Measurements from ENCODE around the gene BSG.

BSG gene

GRCh38 chr19:540867-541637 lies 31.3 kb upstream of the BSG start:
- no peak for DNase-seq (ENCODE audit: low read depth)

- DNase-seq (ENCODE audit: low read depth) = no peak
These were observed 30.7 kb upstream of the BSG start for GRCh38 chr19:541699-542098.

GRCh38 chr19:542173-542866 lies 30.1 kb upstream of the BSG start:
- no peak for DNase-seq (ENCODE audit: low read depth)

- no peak for DNase-seq (ENCODE audit: low read depth)
These were observed 28.3 kb upstream of the BSG start, which contains the start of gene GZMM for GRCh38 chr19:543910-544608. TSS of gene GZMM (plus strand) at chr19:544053. CDS start at chr19:544072, 19 bp downstream.

GRCh38 chr19:547117-547516 lies 25.3 kb upstream of the BSG start:
- no peak for DNase-seq (ENCODE audit: low read depth)

- no peak for DNase-seq (ENCODE audit: low read depth)
These were observed 24.3 kb upstream of the BSG start for GRCh38 chr19:547836-548720.

GRCh38 chr19:548886-549830 lies 23.2 kb upstream of the BSG start:
- no peak for DNase-seq (ENCODE audit: low read depth)

- DNase-seq (ENCODE audit: low read depth) = no peak
These were observed 17.6 kb upstream of the BSG start for GRCh38 chr19:554817-555216.

GRCh38 chr19:555474-555808 lies 17.0 kb upstream of the BSG start:
- no peak for DNase-seq (ENCODE audit: low read depth)

GRCh38 chr19:556611-557382 lies 15.6 kb upstream of the BSG start:
- no peak for DNase-seq (ENCODE audit: low read depth)

GRCh38 chr19:558770-559439 lies 13.5 kb upstream of the BSG start:
- peak; percentile 76 for DNase-seq (ENCODE audit: low read depth)

GRCh38 chr19:560121-560520 lies 12.3 kb upstream of the BSG start:
- DNase-seq (ENCODE audit: low read depth) = no peak

GRCh38 chr19:566403-566802 lies 6.0 kb upstream of the BSG start:
- peak; percentile 100 for DNase-seq (ENCODE audit: low read depth)

GRCh38 chr19:566844-567243 lies 5.6 kb upstream of the BSG start:
- DNase-seq (ENCODE audit: low read depth) = no peak

GRCh38 chr19:567296-567900 lies 5.0 kb upstream of the BSG start:
- no peak for DNase-seq (ENCODE audit: low read depth)

- DNase-seq (ENCODE audit: low read depth) = no peak
These were observed 2.1 kb upstream of the BSG start for GRCh38 chr19:570251-570686.

GRCh38 chr19:570937-571565 lies 1.3 kb upstream of the BSG start:
- DNase-seq (ENCODE audit: low read depth) = peak; percentile 33

GRCh38 chr19:571566-571974 lies 826 bp upstream of the BSG start:
- DNase-seq (ENCODE audit: low read depth) = peak; percentile 37
